Esophagus muscularis mucosa (tissue), 4 donors: ENCODE data around the gene BAG5.

Experiments used
- CTCF ChIP-seq, 3 experiments: fragments of 200-600 bp in 2 of 3; fragments of 450-650 bp in 1 of 3; sonication (generic) in 2 of 3; IDR thresholded peaks; one replicate each; pipeline ENCODE4 v1.5.1; 2017 to 2019; ENCODE audit warnings: antibody characterized with exemption in 3 of 3, mild to moderate bottlenecking in 2 of 3, moderate library complexity in 1 of 3
- EP300 ChIP-seq: sonication (generic); formaldehyde crosslinking; IDR thresholded peaks from one replicate; pipeline ENCODE4 v1.6.1; 2017; ENCODE audit warnings: antibody characterized with exemption
- POLR2AphosphoS5 ChIP-seq, 2 donors: sonication (generic); formaldehyde crosslinking; IDR thresholded peaks; one replicate each; pipeline ENCODE4 v1.6.1; 2017; ENCODE audit warnings: antibody characterized with exemption in 2 of 2

DNA sequence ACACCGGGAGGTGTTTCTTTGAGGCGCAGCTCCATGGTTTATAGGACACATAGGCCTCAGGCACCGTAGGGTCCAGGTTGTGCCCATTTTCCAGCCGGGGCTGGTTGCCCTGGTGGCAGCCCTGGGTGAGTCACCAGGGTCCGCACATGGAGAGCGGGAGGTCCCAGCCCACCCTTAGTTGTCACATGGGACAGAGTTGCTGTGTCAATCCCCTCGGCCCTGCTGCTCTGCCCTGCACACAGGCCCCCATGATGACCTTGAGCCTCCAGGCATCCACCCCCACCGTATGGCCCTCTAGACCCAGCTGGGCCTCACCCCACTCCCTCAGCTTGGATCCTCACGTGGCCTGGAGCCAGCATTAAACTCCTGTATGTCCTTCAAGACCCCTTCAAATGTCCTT is 25.8 kb downstream of the BAG5 start:
- no peak for TF ChIP-seq CTCF (IDR thresholded peaks at IDR 0.05)
- TF ChIP-seq POLR2AphosphoS5 (IDR thresholded peaks at IDR 0.05), result no peak
- no peak for TF ChIP-seq EP300
